Measurements from ENCODE around the gene PEX11B. TPM values are rescaled to one million over a fixed set of nuclear protein-coding genes. Genes with fewer than 3 reads are reported as not detected.

PEX11B gene
- total RNA-seq, 2 experiments from 2014 or later: 25.8 to 26.3 TPM

GRCh38 chr1:145868232-145868631, 50.3 kb downstream of the PEX11B start:
- no peaks in the 10 kb centered on the region for H3K36me3 Mint-ChIP-seq (ENCODE audit: low read depth)
- ChIA-PET CTCF (interaction anchor here (1.1 to 1.4 kb wide), 4 partner anchors 9 to 38 kb away, joined by 3 to 4 read pairs (median 3); partner anchors contain the start of gene PIAS3), POLR2A (interaction anchor here (0.6 to 1.6 kb wide), 2 partner anchors 9 to 274 kb away, joined by 3 to 8 read pairs; partner anchors contain the start of gene PIAS3)
- peaks cover 9% of the 10 kb centered on the region for H3K27me3 Mint-ChIP-seq
- no peak overlapping the region for H3K4me3 Mint-ChIP-seq
- intact Hi-C loops (cut with micrococcal nuclease): no loop called here
- H3K27ac Mint-ChIP-seq: no peak overlapping the region
- peaks cover 13% of the 10 kb centered on the region for H3K4me1 Mint-ChIP-seq (ENCODE audit: low read depth)
- H3K9me3 Mint-ChIP-seq: no peaks in the 10 kb centered on the region
- no peak for ATAC-seq
- TF ChIP-seq, protein P1, sequence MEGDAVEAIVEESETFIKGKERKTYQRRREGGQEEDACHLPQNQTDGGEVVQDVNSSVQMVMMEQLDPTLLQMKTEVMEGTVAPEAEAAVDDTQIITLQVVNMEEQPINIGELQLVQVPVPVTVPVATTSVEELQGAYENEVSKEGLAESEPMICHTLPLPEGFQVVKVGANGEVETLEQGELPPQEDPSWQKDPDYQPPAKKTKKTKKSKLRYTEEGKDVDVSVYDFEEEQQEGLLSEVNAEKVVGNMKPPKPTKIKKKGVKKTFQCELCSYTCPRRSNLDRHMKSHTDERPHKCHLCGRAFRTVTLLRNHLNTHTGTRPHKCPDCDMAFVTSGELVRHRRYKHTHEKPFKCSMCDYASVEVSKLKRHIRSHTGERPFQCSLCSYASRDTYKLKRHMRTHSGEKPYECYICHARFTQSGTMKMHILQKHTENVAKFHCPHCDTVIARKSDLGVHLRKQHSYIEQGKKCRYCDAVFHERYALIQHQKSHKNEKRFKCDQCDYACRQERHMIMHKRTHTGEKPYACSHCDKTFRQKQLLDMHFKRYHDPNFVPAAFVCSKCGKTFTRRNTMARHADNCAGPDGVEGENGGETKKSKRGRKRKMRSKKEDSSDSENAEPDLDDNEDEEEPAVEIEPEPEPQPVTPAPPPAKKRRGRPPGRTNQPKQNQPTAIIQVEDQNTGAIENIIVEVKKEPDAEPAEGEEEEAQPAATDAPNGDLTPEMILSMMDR (IDR thresholded peaks at IDR 0.05): no peak
- DNase-seq: no peak

DNA sequence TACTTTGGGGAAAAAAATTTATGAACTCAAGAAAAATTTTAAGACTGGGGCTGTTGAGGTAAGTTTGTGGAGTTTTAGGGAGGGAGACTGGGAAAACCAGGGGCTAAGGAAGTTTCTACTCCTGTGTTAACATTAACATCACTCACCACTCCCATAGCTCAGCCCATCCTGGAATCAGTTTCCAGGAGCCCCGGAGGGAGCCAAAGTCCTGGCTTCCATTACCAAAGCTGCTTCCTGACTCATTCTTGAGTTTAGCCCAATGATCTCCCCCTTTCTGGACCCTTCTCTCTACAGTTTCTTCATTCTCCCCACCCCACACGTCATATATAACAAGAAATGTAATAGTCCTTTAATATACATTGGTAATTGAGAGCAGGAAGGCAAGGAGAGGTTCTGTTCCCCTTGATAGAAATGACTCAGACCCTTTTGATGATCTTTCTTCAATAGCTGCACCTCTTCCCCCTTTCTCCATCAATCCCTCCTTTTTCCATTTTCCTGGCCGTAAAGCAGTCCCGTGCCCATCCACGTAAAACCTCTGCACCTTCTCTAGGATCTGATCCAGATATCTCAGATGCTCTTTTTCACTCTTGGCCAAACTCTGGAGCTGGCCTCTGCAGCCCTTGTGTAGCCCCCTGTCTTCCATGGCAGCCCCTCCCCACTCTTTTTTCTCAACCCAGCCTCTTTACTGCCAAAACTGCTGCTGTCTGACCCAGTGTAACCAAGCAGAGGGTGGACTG, 55.1 kb downstream of the PEX11B start:
- ChIA-PET CTCF (interaction anchor here (1.9 to 12.1 kb wide), 3 partner anchors 9 to 29 kb away, joined by 8 to 231 read pairs (median 24); partner anchors contain the start of gene NUDT17), POLR2A (interaction anchor here (1.0 to 1.1 kb wide), 3 partner anchors 9 to 101 kb away, joined by 3 to 6 read pairs (median 3); partner anchors contain the start of genes ANKRD34A, NUDT17 and POLR3GL)
- H3K4me3 Mint-ChIP-seq: no peak overlapping the region
- H3K27me3 Mint-ChIP-seq: peaks cover 1% of the 10 kb centered on the region
- DNase-seq (no peak), ATAC-seq (no peak)
- no peaks in the 10 kb centered on the region for H3K36me3 Mint-ChIP-seq (ENCODE audit: low read depth)
- no peaks in the 10 kb centered on the region for H3K9me3 Mint-ChIP-seq
- TF ChIP-seq, protein P1 (IDR thresholded peaks at IDR 0.05): no peak
- no peak overlapping the region for H3K27ac Mint-ChIP-seq
- intact Hi-C loops (cut with micrococcal nuclease): no loop called here
- H3K4me1 Mint-ChIP-seq (ENCODE audit: low read depth): peaks cover 4% of the 10 kb centered on the region

Other genes with a start within 250 kb of the PEX11B start
- gene PDZK1, start 211.3 kb downstream of the PEX11B start, total RNA-seq: not detected
- 10 to 100 TPM; 13.6 to 16.9 TPM for gene CD160, start 199.2 kb downstream of the PEX11B start, total RNA-seq
- gene RNF115, start 94.6 kb downstream of the PEX11B start, total RNA-seq: 10 to 100 TPM; 12.6 to 13.1 TPM
- 10 to 100 TPM; 38.2 to 39.4 TPM for gene POLR3C, start 94.5 kb downstream of the PEX11B start, total RNA-seq
- gene NUDT17, start 73.1 kb downstream of the PEX11B start, total RNA-seq: 1 to 10 TPM; 3.0 to 3.3 TPM
- gene PIAS3, start 59.6 kb downstream of the PEX11B start, total RNA-seq: 10 to 100 TPM; 17.9 to 18.9 TPM
- under 1 TPM; 0.54 to 0.59 TPM for gene ANKRD35, start 32.9 kb downstream of the PEX11B start, total RNA-seq
- 1 to 10 TPM; 1.3 to 1.4 TPM for gene ITGA10, start 8.7 kb downstream of the PEX11B start, total RNA-seq
- gene RBM8A, start 8.8 kb upstream of the PEX11B start, total RNA-seq: 100 to 1,000 TPM; 261 to 269 TPM
- 10 to 100 TPM; 41.5 to 43.6 TPM for gene LIX1L, start 39.3 kb upstream of the PEX11B start, total RNA-seq
- 1 to 10 TPM; 6.6 to 7.7 TPM for gene ANKRD34A, start 45.9 kb upstream of the PEX11B start, total RNA-seq
- 10 to 100 TPM; 22.3 to 23.3 TPM for gene POLR3GL, start 46.0 kb upstream of the PEX11B start, total RNA-seq
- gene TXNIP, start 77.9 kb upstream of the PEX11B start, total RNA-seq: 100 to 1,000 TPM; 130 to 134 TPM
- gene HJV, start 103.0 kb upstream of the PEX11B start, total RNA-seq: not detected
- 1 to 10 TPM; 1.5 to 1.6 TPM for gene NBPF10, start 226.1 kb upstream of the PEX11B start, total RNA-seq

Measured in activated CD8-positive, alpha-beta T cell treated with anti-CD3 and anti-CD28 coated beads for 36 hours (primary cell).